GM12891 (cell line): ENCODE data around the gene FBXO31.

Experiments
- POLR2A ChIP-seq: IDR thresholded peaks from 2 replicates; pipeline ENCODE4 v1.6.1; 2011; ENCODE audit warnings: low read depth, low read length, control low read depth
- POLR2AphosphoS5 ChIP-seq: IDR thresholded peaks from 2 replicates; pipeline ENCODE4 v1.6.1; 2011; ENCODE audit warnings: low read depth, low read length, control low read depth
- POU2F2 ChIP-seq: IDR thresholded peaks from 2 replicates; pipeline ENCODE4 v1.6.1; 2011; ENCODE audit warnings: low read depth, mild to moderate bottlenecking, control low read depth, low read length, moderate library complexity
- SPI1 ChIP-seq: IDR thresholded peaks from 2 replicates; pipeline ENCODE4 v1.6.1; 2011; ENCODE audit warnings: low read depth, low read length, control low read depth

DNA sequence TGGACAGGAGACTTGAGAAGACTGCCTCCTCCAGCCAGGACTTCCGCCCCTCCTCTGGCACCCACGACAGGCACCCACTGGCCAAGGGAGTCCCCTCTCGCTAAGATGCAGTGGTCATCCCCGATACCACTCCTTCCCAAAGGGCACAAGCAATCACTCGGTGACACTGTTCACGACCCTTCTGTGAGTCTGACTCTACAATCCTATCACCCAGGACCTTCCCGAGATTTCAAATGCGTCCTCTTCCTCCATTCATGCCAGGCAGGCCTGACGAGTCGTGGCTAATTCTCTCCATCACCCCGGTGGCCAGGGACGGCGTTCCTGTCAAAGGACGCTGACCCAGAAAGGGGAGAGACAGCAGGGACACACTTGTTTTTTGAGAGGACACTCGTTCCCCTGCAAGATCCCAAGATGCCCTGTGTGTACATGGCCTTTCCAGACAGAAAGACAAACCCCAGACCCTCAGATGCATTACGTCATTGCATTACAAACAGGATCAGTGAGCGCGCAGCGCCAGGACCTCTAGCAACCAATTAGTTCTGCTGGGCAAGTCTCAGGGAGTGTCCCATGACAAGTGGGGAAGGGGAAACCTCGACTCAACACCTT lies 12.2 kb downstream of the FBXO31 start:
- TF ChIP-seq POLR2A (no peak), POLR2AphosphoS5 (no peak), SPI1 (no peak), POU2F2 (no peak)
